Kidney capillary endothelial cell (primary cell): Measurements from ENCODE around the gene LRRC15.

Experiments used
- DNase-seq: peaks from one replicate; pipeline ENCODE4 v3.0.0-alpha.2; 2018; ENCODE audit warnings: low spot score

Gene LRRC15

GRCh38 chr3:194369522-194370279, at the start of gene LRRC15:
Gene LRRC15, minus strand, starts transcription at chr3:194369743. Its CDS starts 8,700 bp downstream, at chr3:194361043.
- peak; percentile 63 for DNase-seq

DNA sequence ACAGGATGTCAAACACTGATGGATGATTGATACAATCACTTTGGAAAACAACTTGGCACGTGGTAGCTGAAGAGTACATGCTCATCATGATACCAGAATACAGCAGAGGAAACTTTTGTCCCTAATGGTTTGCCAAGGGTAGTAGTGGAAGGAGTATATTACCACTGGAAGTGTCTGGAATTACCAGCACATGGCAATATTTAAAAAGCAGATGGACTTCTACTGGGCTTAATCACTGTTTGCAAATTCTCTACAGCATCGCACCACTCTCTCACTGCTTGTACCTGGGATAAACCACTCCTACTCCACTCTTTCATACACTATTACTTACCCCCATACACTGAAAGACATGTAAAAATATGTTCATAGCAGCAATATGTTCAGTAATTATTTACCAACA, 49.1 kb upstream of the LRRC15 start:
- no peak for DNase-seq

DNA sequence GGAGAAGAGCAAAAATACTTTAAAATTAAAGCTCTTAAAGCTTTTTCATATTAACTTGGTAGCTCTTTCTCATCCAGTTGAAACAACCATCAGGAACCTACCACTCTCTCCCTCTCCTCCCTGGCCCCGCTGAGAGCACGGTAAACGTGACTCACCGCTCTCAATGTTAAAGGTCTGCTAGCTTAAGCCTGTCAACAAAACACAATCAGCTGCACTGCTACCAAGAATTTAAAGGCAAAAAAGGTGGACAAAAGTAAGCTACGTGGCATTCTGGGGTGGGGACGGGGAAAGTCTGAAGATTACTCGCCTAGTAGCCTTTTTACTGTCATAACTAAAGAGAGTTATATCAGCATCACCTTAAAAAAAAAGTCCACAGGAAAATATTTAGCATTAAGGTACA, 37.9 kb upstream of the LRRC15 start:
- no peak for DNase-seq

GRCh38 chr3:194405766-194406165, 36.2 kb upstream of the LRRC15 start:
- no peak for DNase-seq

GRCh38 chr3:194404365-194405140, 35.0 kb upstream of the LRRC15 start:
- DNase-seq, result peak; percentile 60

- DNase-seq, result no peak
Measured at GRCh38 chr3:194401868-194402329, 32.4 kb upstream of the LRRC15 start.

- no peak for DNase-seq
Measured at GRCh38 chr3:194401346-194401745, 31.8 kb upstream of the LRRC15 start.

- no peak for DNase-seq
Measured at GRCh38 chr3:194399874-194400411, 30.4 kb upstream of the LRRC15 start.

- DNase-seq, result no peak
Measured at GRCh38 chr3:194399166-194399565, 29.6 kb upstream of the LRRC15 start, which contains the start of gene GP5. Gene GP5, minus strand, starts transcription at chr3:194399266. Its CDS starts 984 bp downstream, at chr3:194398282.

GRCh38 chr3:194397757-194398312, 28.3 kb upstream of the LRRC15 start:
- DNase-seq, result peak; percentile 46

GRCh38 chr3:194396859-194397756, 27.6 kb upstream of the LRRC15 start:
- no peak for DNase-seq

DNA sequence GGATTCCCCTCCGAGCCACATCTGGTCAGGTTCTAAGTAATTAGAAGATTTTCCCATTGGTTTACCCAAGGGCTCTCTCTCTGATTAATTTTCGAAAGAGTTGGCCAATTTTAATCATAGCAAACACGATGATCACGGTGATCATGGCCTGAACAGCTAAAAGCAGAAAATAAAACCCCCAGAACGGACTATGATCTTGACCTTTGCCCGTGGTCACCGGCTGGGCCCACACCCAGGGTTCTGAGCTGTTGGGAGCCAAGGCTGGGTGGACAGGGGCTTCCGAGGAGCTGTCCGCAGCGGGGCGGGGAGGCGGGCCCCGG, 27.0 kb upstream of the LRRC15 start:
- DNase-seq, result no peak

GRCh38 chr3:194395778-194396538, 26.4 kb upstream of the LRRC15 start:
- no peak for DNase-seq

DNA sequence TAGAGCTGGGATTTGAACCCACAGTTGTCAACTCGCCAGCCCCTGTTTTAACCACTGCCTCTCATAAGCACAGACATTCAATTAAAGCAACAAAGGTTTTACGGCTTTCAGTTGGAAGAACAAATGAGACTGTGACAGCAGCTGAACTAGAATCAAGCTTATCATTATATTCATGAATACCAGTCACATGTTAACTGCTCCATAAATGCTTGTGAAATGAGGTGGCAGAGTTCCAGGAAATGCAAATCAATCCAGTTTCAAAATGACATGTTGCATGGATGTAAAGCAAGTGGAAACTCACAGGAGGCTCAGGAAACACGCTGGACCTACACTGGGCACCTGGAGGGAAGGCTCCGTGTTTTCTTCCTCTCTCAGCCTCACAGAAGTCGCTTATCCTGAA, 25.7 kb upstream of the LRRC15 start:
- no peak for DNase-seq

DNA sequence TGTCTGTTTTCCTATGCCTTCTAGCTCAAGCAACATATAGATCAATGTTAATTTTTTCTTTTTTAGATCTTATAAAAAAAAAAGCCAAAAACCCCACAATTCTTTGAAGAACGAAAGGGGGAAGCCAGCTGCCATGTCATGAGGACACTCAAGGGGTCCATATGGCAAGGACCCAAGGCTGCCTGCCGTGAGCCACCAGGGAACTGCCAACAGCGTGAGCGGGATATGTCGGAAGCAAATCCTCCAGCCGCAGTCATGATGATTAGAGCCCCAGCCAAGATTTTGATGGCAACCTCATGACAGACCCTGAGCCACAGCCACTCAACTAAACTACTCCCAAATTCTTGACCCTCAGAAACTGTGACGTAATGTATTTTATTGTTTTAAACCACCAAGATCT, 23.0 kb upstream of the LRRC15 start:
- no peak for DNase-seq

DNA sequence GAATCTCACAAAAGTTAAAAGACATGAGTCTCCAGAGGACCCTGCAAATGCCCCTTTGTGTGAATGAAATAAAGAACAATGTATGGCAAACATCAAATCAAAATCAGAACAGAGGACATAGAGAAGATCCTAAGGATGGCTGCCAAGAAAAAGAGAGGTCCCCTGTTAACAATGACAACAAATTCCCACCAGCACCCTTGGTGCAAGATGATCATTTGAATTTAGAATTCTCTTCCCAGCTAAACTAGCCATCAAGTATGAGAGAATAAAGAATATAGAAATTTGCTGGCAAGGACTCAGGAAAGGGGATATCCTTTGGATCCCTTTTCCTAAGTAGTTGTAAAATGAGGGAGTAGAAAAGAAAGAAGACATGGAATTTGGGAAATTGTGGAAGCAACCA, 21.3 kb upstream of the LRRC15 start:
- DNase-seq, result no peak

- no peak for DNase-seq
Measured at GRCh38 chr3:194389269-194389668, 19.7 kb upstream of the LRRC15 start.

GRCh38 chr3:194387926-194388418, 18.4 kb upstream of the LRRC15 start:
- DNase-seq, result no peak

DNA sequence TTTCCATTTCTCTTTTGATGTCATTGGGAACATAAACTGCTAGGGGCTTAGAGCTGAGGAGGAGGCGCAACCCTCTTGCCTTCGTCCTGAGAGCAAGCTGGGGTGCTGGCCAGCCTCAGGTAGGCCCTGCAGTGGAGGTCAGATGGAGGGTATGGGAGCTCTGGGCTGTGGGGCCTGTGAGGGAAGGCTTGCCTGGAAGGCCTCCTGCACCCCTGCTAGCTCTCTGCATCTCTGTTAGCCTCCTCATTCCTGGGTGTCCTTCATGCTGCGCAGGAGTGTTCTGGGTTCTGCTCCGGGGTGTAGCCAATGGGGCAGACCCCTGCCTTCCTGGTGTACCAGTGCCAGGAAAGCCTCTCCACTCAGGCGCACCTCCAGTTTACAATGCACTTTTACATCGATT, 17.7 kb upstream of the LRRC15 start:
- no peak for DNase-seq

GRCh38 chr3:194386648-194387047, 17.1 kb upstream of the LRRC15 start:
- DNase-seq, result no peak

DNA sequence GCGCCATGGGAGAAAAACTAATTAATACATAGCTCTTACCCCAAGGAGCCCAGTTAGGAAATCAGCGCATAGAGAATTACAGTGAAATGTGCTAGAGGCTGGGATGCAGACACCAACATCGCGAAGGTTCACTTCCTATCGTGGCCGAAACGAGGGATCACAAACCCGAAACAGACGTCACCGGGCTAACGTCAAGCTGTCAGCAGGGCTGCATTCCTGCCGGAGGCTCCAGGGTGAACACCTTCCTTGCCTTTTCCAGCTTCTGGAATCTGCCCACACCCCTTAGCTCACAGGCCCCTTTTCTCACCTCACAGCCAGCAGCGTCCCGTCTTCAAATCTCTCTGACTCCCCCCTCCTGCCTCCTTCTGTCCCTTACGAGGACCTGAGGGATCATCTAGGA, 16.5 kb upstream of the LRRC15 start:
- DNase-seq, result no peak
